HUDEP-2 (cell line): ENCODE data around the gene TOMM40L.
"Not testable (repeated sequence)": the region's sequence is repeated elsewhere in the genome, so short reads cannot be mapped to it uniquely, and the experiment has no call there.

Experiments
- DNase-seq, 76 experiments: peaks; one replicate each; lab custom pipeline; 2025; ENCODE audit not compliant: unreplicated experiment in 76 of 76; lab: John Stamatoyannopoulos, UW

TOMM40L gene

DNA sequence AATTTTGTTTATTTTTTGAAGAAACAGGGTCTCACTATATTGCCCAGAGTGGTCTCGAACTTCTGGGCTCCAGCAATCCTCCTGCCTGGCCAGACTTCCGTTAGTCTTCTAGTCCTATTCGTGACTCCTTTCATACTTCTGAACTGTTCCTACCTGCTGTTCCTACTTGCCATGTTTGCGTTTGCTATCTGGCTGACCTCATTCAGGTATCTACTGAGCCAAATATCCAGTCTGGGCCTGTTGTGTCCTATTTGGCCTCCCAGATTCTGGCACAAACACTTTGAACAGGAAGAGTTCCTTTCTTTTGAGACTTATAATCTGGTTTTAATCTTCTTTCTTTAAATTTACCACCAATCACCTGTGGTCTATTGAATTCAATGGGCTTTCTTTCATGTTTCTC lies 19.0 kb downstream of the TOMM40L start:
- DNase-seq, result no peak

DNA sequence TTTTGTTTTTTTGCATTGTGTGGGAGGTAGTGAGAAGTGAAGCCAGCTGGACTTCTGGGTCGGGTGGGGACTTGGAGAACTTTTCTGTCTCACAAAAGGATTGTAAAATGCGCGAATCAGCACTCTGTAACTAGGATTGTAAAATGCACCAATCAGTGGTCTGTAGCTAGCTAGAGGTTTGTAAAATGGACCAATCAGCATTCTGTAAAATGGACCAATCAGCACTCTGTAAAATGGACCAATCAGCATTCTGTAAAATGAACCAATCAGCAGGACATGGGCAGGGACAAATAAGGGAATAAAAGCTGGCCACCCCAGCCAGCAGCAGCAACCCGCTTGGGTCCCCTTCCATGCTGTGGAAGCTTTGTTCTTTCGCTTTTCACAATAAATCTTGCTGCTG lies 24.2 kb downstream of the TOMM40L start:
- DNase-seq, result not testable (repeated sequence)

DNA sequence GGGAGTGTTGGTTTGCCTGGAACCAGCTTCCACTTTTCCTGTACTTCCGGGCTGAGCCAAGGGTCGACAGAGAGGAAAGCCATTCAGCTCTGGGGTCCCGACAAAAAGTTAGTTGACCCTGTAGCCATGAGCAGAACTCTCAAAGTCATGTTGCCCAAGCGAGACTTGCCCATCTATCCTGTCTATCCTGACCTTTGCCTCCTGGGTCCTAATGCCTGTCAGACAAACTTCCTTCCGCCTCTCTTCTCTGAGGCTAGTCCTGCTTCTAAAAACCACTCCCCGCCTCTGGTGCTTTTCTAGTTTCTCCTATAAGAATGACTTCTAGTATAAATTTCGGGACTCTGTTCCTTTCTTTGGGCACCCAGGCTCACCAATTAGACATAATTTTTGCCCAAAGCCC lies 25.0 kb downstream of the TOMM40L start:
- DNase-seq, result no peak

DNA sequence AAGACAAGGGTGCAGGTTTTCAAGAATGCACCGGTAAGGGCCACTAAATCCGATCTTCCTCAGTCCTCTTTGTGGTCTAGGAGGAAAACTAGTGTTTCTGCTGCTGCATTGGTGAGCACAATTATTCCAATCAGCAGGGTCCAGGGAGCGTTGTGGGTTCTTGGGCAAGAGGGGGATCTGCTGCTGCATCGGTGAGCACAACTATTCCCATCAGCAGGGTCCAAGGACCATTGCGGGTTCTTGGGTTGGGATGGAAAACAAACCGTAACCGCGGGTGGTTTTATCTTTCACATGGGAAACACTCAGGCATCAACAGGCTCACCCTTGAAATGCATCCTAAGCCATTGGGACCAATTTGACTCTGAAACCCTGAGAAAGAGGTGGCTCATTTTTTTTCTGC lies 25.7 kb downstream of the TOMM40L start:
- DNase-seq, result no peak

DNA sequence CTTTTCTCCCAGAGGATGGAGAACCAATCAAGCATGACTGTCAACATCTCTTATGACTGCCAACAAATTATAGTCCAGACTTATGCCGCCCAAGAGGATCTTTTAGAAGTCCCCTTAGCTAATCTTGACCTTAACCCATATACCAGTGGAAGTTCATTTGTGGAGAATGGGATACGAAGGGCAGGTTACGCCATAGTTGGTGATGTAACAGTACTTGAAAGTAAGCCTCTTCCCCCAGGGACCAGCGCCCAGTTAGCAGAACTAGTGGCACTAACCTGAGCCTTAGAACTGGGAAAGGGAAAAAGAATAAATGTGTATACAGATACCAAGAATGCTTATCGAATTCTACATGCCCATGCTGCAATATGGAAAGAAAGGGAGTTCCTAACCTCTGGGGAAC lies 29.4 kb downstream of the TOMM40L start:
- not testable (repeated sequence) for DNase-seq

DNA sequence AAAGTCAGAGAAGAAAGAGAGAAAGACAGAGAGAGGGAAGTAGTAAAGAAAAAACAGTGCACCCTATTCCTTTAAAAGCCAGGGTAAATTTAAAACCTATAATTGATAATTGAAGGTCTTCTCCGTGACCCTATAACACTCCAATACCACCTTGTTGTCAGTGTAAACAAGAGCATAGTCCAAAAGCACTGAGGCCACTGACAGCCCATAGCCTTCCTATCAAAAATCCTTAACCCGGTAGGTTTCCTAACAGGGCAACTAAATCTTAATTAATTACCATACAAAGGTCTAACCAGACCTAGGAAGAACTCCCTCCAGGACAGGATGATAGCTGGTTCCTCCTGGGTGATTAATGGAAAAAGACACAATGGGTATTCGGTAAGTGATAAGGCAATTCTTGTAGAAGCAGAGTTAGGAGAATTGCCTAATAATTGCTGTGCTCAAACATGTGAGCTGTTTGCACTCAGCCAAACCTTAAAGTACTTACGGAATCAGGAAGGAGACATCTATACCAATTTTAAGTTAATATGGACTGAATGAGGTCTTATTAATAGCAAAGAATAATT lies 30.2 kb downstream of the TOMM40L start:
- not testable (repeated sequence) for DNase-seq

DNA sequence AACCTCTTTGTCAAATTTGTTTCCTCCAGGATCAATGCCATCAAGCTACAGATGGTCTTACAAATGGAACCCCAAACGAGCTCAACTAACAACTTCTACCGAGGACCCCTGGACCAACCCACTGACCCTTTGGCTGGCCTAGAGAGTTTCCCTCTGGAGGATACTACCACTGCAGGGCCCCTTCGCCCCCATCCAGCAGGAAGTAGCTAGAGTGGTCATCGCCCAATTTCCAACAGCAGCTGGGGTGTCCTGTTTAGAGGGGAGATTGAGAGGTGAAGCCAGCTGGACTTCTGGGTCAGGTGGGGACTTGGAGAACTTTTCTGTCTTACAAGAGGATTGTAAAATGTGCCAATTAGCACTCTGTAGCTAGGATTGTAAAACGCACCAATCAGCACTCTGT lies 31.2 kb downstream of the TOMM40L start:
- DNase-seq, result not testable (repeated sequence)

DNA sequence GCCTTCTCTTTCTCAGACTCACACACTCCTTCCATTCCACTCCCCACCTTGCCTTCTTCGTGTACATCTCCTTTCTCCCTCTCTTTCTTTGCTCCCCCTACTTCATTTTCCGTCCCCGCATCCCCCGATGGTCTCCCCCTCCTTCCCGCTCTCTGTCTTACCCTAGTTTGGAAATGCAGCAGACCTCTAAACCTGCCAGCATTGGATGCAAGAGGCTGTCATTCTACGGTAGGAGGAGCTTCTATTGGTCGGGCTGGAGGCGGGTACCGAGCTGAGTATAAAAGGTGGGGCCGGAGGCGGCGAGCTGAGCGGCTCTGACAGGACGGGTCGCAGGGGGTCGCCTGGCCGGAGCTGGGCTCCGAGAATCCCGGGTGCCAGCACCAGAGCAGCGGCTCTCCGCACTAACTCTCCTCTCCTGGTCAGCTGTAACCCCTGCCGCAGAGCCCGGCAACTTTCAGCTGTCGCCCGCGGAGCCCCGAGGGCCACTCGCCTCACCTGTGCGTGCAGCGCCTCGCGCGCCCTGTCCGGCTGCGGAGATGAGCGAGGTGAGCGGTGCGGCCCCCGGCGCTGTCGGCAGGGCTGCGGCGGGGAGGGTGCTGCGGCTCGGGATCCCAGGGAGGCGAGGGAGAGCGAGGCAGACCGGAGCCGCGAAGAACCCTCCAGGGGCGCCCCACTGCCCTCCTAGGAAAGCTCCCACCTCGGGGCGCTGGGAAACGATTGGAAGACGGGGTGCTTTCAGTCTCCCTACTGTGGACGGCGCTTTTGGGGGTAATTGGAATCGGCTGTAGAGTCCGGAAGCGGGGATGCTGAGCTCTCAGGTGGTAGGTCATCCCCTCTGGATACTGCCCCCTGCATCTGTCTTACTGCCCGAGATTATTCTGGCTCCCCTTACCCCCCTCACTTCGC lies 32.8 kb downstream of the TOMM40L start, which contains the start of gene PCP4L1:
TSS of gene PCP4L1 (plus strand) at position 307 of the 906 bp plus-strand sequence. CDS start at position 537, 230 bp downstream.
- DNase-seq, result peak in 2 of 76 experiments; percentile 5 to 6

DNA sequence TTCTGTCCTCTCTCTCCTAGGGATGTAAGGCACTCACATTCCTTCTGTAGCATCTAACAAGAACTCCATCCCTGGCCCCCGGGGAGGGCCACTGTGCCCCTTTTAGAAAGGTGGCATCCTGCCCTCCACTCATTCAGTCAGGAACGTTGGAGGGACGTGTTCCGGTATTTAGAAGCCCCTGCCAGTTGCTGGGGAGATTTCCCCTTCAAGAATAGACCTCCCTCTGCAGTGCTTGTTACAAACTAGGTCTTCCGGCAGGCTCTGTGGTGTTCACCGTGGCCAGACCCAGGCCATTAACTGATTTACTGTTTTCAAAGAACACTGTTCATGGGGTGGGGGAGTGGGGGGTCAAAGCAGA lies 33.5 kb downstream of the TOMM40L start:
- no peak for DNase-seq

DNA sequence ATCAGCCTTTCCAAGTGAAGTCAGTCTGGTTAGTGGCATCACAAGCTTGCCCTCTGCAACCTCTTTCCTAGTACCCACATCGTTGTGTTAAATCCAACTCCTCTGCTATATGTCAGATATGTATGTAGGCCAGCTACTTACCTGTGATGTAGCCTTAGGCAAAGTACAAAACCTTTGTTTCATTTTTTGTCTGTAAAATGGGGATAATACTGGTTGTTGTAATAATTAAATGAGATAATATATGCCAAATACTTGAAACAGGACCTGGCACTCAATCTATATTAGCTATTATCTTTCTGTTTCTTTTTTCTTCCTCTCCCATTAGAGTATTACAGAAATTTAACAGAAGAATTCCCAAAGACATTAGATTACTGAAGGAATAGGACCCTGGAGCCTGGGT lies 33.9 kb downstream of the TOMM40L start:
- DNase-seq, result no peak

DNA sequence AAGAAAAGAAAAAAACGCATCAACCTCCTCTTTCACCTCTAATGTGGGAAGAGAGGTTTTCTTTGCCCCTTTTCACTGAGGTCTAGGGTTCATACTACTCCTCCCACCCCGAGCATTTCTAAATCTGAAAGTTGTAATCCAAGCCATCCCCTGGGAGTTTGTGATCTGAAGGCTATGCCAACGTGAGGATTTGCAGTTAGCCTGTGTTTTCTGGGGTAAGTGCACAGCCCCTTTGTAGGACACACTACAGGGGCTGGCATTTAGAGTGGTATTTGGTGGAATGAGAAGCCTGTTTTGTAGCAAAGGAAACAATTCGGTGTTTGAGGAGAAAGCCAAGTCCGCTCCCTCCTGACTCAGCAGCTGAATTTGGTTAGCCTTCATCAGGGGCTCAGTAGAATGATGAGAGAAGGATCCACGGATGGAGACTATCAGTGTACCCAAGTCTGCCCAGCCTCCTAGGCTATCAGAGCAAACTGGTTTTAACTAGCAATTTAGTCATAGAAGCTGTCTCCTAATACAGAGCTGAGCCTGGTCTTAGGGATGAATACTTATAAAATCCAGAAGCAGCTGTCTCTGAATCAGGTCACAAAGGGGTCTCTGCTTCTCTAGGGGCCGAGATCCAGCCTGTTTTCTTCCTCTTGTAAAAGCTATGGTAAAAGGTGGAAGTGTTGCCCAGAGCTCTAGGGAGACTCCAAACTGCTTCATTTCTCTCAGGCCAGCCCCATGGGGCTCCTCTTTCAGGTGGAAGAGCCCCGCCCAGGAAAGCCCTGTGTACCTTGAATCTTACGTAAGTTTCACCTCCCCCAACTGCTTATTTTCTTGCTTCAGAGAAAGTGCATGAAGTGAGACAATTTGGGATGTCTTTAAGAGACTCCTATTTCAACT lies 34.8 kb downstream of the TOMM40L start:
- no peak for DNase-seq

DNA sequence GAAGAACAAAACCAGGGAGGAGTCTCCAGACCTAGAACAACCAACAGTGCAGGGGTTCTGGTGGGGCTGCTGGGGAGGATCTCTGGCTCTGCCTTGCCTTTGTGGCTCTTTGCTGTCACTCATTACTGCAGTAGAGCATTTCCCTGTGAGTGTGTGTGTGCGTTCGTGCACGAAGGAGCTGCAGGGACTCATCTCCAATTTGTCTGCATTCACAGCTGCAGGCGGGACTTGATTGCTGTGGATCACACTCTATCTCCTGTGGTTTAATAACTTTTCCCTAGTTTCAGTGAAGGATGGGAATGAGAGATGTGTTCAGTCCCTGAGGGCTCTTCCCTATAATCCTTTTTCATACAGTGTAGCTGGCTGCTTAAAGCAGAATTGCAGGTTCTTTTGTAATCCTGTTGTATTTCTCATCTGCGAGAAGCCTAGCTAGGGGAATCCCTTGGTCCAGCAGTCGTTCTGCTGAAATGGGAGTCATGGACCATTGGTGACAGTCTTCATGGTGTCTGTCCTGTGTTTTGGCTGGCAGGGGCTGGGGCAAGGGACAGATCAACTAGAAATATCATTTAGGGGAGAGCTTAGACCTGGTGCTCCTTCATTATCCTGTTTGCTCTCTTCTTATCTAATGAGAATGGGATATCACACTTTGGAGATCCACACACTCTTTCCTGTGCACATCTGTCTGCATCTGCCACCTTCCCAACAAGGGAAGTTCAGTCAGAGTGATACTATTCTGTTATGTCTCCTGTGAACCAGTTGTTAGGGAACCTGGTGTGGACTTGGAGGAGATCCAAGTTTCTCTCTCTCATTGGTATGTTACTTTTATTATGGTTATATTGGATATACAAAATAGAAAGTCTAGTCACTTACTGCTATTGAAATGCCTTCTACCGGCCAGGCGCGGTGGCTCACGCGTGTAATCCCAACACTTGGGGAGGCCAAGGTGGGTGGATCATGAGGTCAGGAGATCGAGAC lies 35.7 kb downstream of the TOMM40L start:
- no peak for DNase-seq

DNA sequence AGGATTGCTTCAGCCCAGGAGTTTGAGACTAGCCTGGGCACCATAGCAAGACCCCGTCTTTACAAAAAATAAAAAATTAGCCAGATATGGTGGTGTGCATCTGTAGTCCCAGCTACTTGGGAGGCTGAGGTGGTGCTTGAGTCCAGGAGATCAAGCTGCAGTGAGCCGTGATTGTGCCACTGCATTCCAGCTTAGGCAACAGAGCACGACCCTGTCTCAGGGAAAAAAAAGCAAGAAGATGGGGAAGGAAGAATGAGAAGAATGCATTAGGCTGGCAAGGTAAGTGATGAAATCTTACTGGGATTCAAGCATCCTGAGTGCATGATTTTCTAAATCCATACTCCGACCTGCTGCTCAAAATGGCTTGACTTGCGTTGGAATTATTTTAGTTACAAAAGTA lies 39.4 kb downstream of the TOMM40L start:
- DNase-seq, result no peak

DNA sequence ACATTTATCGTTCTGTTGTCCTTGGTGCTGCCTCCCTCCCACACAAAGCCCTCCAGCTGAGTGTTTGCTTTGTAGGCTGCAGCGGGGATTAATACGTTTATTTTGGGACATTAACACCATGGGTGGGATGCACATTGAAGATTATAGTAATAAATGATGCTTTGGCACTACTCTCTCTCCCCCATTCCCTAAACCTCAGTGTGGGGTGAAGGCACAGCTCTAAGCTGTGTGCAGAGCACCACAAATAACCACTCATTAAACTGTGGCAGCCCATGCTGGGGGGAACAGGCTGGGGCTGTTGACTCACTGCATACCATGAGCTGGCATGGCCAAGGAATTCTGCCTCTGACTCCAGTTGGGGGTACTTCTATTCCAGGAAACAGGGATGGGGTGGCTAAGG lies 40.3 kb downstream of the TOMM40L start:
- no peak for DNase-seq

DNA sequence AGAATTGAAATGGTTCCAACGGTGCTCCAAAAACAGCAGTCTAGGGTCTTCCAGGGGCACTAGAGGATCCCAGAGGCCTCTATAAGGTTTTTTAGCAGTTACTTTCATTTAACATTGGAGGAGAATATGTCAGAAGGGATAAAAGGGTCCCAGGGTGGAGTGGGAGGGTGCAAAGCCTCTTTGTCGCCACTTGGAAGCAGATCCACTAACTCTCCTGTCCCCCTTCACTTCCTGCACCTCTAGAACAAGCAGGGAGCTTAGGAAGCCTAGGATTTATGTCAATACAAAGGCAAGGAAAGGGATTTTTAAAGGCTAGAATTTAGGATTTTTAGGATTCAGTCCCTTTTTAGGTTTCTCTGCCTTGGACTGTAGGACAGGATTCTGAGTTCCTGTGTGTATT lies 41.0 kb downstream of the TOMM40L start:
- DNase-seq, result no peak

DNA sequence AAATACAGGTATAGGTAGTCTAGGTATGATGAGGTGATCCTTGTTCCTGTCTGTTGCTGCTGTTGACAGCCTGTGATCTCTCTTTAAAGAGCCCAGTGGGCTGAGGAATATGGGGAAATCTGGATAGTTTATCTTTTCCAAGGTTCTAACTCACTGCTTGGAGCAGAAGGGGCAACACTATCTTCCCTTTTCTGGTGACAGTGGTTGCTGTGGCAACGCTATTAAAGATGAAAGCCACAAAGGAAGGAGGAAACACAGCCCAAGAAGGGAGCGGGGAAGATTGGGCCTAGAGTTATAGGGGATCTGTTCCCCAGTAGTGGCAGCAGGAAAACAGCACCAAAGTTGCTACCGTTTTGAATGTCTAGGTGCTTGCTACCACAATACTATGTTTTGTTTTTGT lies 41.5 kb downstream of the TOMM40L start:
- DNase-seq, result no peak

DNA sequence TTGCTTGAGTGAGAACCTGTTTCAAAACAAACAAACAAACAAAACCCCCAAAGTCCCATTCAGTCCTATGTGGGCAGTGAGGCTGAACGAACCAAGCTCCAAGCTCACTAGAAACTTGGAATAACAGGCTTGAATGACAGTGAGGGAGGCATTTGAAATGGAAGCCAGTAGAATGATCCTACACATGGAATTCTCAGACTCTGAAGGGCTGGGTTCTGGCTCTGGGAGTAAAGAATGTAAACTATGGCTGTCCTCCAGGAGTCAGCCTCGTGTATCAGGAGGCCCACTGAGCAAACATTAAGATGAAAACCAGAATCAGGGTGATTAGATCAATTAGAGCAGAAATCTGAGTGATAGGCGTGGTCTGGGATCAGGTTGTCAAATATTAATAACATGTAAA lies 47.5 kb downstream of the TOMM40L start:
- DNase-seq, result no peak

DNA sequence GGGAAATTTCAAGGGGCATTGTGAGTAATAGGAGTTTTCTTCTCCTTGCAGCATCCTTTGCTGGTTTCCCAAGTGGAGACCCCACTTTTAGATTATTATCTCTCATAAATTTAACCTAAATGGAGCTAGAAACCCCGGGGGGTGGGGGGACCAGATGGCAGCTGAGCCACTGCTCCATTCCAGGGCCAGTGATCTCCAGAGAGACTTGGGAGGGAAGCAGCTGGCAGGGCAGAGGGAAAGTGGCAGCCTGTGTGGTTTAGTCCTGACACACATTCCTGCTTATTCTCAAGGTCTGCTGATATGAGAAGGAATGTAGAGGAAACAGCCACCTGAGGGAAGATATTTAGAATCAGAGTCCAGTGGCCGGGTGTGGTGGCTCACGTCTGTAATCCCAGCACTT lies 49.0 kb downstream of the TOMM40L start:
- DNase-seq, result no peak
